Neural cell (in vitro differentiated cells): ENCODE measurements around the gene SMG6. TPM values are rescaled to one million over a fixed set of nuclear protein-coding genes. Genes with fewer than 3 reads are reported as not detected.

ENCODE experiments used
- H2AFZ ChIP-seq: fragments of 200-600, 300-800 bp; sonication (generic), shearing (Covaris generic); 2 replicates; pipeline ENCODE4 v1.6.0; 2014; ENCODE audit warnings: low read depth, mild to moderate bottlenecking, antibody characterized with exemption, low read length, moderate library complexity
- H3F3A ChIP-seq: fragments of 200-600 bp; shearing (Covaris generic); 2 replicates; pipeline ENCODE4 v1.6.1; 2016; ENCODE audit warnings: mild to moderate bottlenecking, moderate library complexity, mixed read lengths, antibody characterized with exemption, low read length; ENCODE audit not compliant: insufficient read depth, poor library complexity, severe bottlenecking
- H3K27ac ChIP-seq: fragments of 200-600, 300-800 bp; sonication (generic), shearing (Covaris generic); 2 replicates; pipeline ENCODE4 v1.5.1; 2014; ENCODE audit warnings: mild to moderate bottlenecking, low read length, moderate library complexity
- H3K27me3 ChIP-seq: fragments of 300-800, 200-600 bp; sonication (generic), shearing (Covaris generic); 2 replicates; pipeline ENCODE4 v1.6.0; 2014; ENCODE audit warnings: mild to moderate bottlenecking, low read depth, low read length, moderate library complexity; ENCODE audit not compliant: insufficient read depth
- H3K36me3 ChIP-seq: fragments of 300-800, 200-600 bp; sonication (generic), shearing (Covaris generic); 2 replicates; pipeline ENCODE4 v1.5.1; 2014; ENCODE audit warnings: mild to moderate bottlenecking, antibody characterized with exemption, low read length, moderate library complexity; ENCODE audit not compliant: insufficient read depth
- H3K4me2 ChIP-seq: fragments of 300-800, 200-600 bp; sonication (generic), shearing (Covaris generic); 2 replicates; pipeline ENCODE4 v1.6.0; 2014; ENCODE audit warnings: mild to moderate bottlenecking, low read length
- H3K4me3 ChIP-seq: fragments of 300-800, 200-600 bp; sonication (generic), shearing (Covaris generic); 2 replicates; pipeline ENCODE4 v1.5.1; 2014; ENCODE audit warnings: mild to moderate bottlenecking, low read length, moderate library complexity
- H3K79me2 ChIP-seq: fragments of 200-600 bp; shearing (Covaris generic); replicated peaks from 2 replicates; pipeline ENCODE4 v1.6.0; 2014; ENCODE audit warnings: mild to moderate bottlenecking, low read length, moderate library complexity; ENCODE audit not compliant: insufficient read depth
- H3K9ac ChIP-seq: fragments of 300-800, 200-600 bp; sonication (generic), shearing (Covaris generic); 2 replicates; pipeline ENCODE4 v1.6.1; 2016; ENCODE audit warnings: mild to moderate bottlenecking, low read length, mixed read lengths
- H3K9me2 ChIP-seq: fragments of 200-600 bp; shearing (Covaris generic); 2 replicates; pipeline ENCODE4 v1.6.1; 2016; ENCODE audit warnings: mild to moderate bottlenecking, low read length, mixed read lengths; ENCODE audit not compliant: insufficient read depth
- H3K9me3 ChIP-seq: fragments of 200-600, 300-800 bp; sonication (generic), shearing (Covaris generic); 2 replicates; pipeline ENCODE4 v1.6.1; 2016; ENCODE audit warnings: mild to moderate bottlenecking, mixed run types, low read length, moderate library complexity, mixed read lengths
- H4K20me1 ChIP-seq: fragments of 200-600 bp; shearing (Covaris generic); 2 replicates; pipeline ENCODE4 v1.6.1; 2016; ENCODE audit warnings: mild to moderate bottlenecking, mixed run types; ENCODE audit not compliant: insufficient read depth
- CTCF ChIP-seq: fragments of 450-650 bp; IDR thresholded peaks from 2 replicates; pipeline ENCODE4 v1.5.1; 2014; ENCODE audit warnings: antibody characterized with exemption, mild to moderate bottlenecking, moderate library complexity; ENCODE audit not compliant: poor library complexity, severe bottlenecking
- EP300 ChIP-seq: fragments of 450-650 bp; conservative IDR thresholded peaks from 2 replicates; pipeline ENCODE4 v1.6.1; 2014; ENCODE audit warnings: antibody characterized with exemption, mild to moderate bottlenecking, moderate library complexity; ENCODE audit not compliant: poor library complexity, severe bottlenecking
- EZH2 ChIP-seq: fragments of 200-600, 300-800 bp; shearing (Covaris generic), sonication (generic); IDR thresholded peaks from 2 replicates; pipeline ENCODE4 v1.6.1; 2014; ENCODE audit warnings: antibody characterized with exemption, low read length, borderline replicate concordance, mild to moderate bottlenecking; ENCODE audit not compliant: insufficient read depth, poor library complexity, severe bottlenecking
- MXI1 ChIP-seq: fragments of 450-650 bp; conservative IDR thresholded peaks from 2 replicates; pipeline ENCODE4 v1.6.1; 2014; ENCODE audit warnings: antibody characterized with exemption, mild to moderate bottlenecking; ENCODE audit not compliant: poor library complexity, severe bottlenecking
- POLR2AphosphoS5 ChIP-seq: IDR thresholded peaks from 2 replicates; pipeline ENCODE4 v1.6.1; 2012
- RAD21 ChIP-seq: fragments of 450-650 bp; conservative IDR thresholded peaks from 2 replicates; pipeline ENCODE4 v1.6.1; 2014; ENCODE audit warnings: antibody characterized with exemption, mild to moderate bottlenecking, moderate library complexity
- REST ChIP-seq: IDR thresholded peaks from 2 replicates; pipeline ENCODE4 v1.6.1; 2012; ENCODE audit warnings: borderline replicate concordance
- SMC3 ChIP-seq: fragments of 450-650 bp; conservative IDR thresholded peaks from 2 replicates; pipeline ENCODE4 v1.6.1; 2014; ENCODE audit warnings: antibody characterized with exemption, mild to moderate bottlenecking, moderate library complexity; ENCODE audit not compliant: poor library complexity
- TAF1 ChIP-seq: IDR thresholded peaks from 2 replicates; pipeline ENCODE4 v1.6.1; 2012; ENCODE audit warnings: low read depth
- polyA plus RNA-seq: library from polyadenylated mRNA; depleted of rRNA; stranded (reverse); fragments of >200 nt; gene quantifications from 2 replicates; pipeline ENCODE4 v1.2.3, GENCODE V29; 2014

Gene SMG6
- polyA plus RNA-seq, 1 donor from 2014 or later = 13.9 TPM

DNA sequence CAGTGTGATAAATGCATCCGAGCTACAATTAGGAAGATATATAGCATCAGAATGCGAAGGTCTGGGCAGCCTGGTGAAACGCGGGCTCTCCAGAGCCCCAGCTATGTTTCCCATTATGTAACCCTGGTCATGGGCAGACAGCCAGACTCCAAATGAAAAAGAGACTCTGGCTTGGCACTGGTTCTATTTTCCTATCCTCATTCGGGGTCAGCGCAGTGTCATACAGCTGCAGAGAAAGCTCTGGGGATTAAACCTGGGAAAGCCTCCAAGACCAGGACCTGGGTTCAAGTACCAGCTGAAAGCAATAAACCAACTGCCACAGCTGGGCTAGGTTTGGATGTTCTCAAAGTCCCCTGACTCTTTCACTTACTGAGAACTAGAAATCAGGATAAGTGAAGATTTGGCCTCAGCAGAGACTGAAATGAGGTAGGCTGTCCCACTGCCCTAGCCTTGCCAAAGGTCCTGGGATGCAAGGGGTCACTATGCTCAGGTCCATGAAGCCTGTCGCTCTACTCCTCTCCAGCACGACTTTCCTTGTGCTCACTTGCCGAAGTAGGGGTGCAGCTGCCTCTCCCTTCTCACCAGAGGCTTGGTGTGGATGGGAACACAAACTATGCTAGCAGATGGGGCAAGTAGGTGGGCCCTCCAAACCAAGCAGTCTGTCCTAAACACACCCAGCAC, 123.8 kb downstream of the SMG6 start:
- no peak overlapping the region for H3K27ac ChIP-seq
- H3K79me2 ChIP-seq = no peaks in the 10 kb centered on the region
- no peaks in the 10 kb centered on the region for H3K9me2 ChIP-seq
- H2AFZ ChIP-seq = no peak overlapping the region
- no peaks in the 10 kb centered on the region for H3F3A ChIP-seq
- no peak overlapping the region for H3K4me2 ChIP-seq
- no peak overlapping the region for H3K4me3 ChIP-seq
- no peaks in the 10 kb centered on the region for H3K9me3 ChIP-seq
- TF ChIP-seq CTCF = no peak
- TF ChIP-seq EP300 = no peak
- TF ChIP-seq SMC3 = no peak
- no peak for TF ChIP-seq POLR2AphosphoS5
- TF ChIP-seq MXI1 = no peak
- TF ChIP-seq RAD21 = no peak
- TF ChIP-seq REST = no peak
- TF ChIP-seq EZH2 = no peak
- no peak for TF ChIP-seq TAF1
- H4K20me1 ChIP-seq = no peaks in the 10 kb centered on the region
- no peaks in the 10 kb centered on the region for H3K27me3 ChIP-seq
- H3K36me3 ChIP-seq = no peaks in the 10 kb centered on the region
- no peak overlapping the region for H3K9ac ChIP-seq

GRCh38 chr17:2178798-2179501, 124.6 kb downstream of the SMG6 start:
- H3F3A ChIP-seq = no peaks in the 10 kb centered on the region
- H3K9me3 ChIP-seq = no peaks in the 10 kb centered on the region
- no peaks in the 10 kb centered on the region for H3K36me3 ChIP-seq
- H3K9me2 ChIP-seq = no peaks in the 10 kb centered on the region
- H2AFZ ChIP-seq = no peak overlapping the region
- H3K4me3 ChIP-seq = no peak overlapping the region
- H3K79me2 ChIP-seq = no peaks in the 10 kb centered on the region
- TF ChIP-seq EZH2 = no peak
- TF ChIP-seq POLR2AphosphoS5 = no peak
- no peak for TF ChIP-seq TAF1
- TF ChIP-seq CTCF = no peak
- no peak overlapping the region for H3K9ac ChIP-seq
- H3K4me2 ChIP-seq = no peak overlapping the region
- H3K27ac ChIP-seq = no peak overlapping the region
- no peaks in the 10 kb centered on the region for H3K27me3 ChIP-seq
- H4K20me1 ChIP-seq = no peaks in the 10 kb centered on the region
